ENCODE data around the gene MRM3.
"Not testable (repeated sequence)": the region's sequence is repeated elsewhere in the genome, so short reads cannot be mapped to it uniquely, and the experiment has no call there.

The MRM3 gene

GRCh38 chr17:825216-825615, 43.1 kb downstream of the MRM3 start:
- no peak for DNase-seq (ENCODE audit: low spot score)

DNA sequence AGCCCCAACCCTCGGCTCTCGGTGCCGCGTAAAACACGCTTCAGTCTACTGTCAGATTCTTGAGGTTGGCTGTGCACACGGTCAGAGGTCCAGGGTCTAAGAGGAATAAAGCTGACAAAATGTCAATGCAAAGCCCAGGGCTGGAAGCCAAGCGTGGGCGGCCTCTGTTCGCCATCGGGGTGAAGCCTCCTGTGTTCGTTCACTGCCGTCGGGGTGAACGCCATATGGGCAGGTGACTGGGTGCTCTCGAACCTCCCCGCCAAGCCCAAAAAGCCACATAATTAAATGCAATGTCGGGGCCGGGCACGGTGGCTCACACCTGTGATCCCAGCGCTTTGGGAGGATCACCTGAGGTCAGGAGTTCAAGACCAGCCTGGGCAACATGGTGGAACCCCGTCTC, 44.6 kb downstream of the MRM3 start:
- DNase-seq (ENCODE audit: low spot score), result no peak

- DNase-seq (ENCODE audit: low spot score), result no peak
Observed at GRCh38 chr17:828761-829160, 46.6 kb downstream of the MRM3 start.

DNA sequence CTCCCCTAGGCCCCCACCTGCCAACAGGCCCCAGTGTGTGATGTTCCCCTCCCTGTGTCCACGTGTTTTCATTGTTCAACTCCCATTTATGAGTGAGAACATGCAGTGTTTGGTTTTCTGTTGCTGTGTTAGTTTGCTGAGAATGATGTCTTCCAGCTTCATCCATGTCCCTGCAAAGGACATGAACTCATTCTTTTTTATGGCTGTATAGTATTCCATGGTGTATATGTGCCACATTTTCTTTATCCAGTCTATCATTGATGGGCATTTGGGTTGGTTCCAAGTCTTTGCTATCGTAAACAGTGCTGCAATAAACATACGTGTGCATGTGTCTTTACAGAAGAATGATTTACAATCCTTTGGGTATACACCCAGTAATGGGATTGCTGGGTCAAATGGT, 47.5 kb downstream of the MRM3 start:
- not testable (repeated sequence) for DNase-seq (ENCODE audit: low spot score)

DNA sequence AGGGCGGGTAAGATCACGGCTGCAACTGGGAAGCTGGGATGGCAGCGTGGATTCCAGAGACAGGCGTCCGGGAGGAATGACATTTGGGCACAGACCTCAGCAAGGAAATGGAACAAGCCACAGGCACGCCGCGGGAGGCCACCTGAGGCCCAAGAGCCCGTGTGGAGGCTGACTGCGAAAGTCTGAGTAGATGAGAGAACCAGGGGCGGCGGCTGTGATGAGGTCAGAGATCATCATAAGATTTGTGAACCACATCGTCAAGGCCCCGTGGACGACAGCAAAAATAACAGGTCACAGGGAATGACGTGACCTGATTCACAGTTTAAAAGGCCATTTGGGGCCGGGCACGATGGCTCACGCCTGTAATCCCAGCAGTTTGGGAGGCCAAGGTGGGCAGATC, 48.2 kb downstream of the MRM3 start:
- DNase-seq (ENCODE audit: low spot score), result no peak

GRCh38 chr17:830950-831349, 48.8 kb downstream of the MRM3 start:
- no peak for DNase-seq (ENCODE audit: low spot score)

DNA sequence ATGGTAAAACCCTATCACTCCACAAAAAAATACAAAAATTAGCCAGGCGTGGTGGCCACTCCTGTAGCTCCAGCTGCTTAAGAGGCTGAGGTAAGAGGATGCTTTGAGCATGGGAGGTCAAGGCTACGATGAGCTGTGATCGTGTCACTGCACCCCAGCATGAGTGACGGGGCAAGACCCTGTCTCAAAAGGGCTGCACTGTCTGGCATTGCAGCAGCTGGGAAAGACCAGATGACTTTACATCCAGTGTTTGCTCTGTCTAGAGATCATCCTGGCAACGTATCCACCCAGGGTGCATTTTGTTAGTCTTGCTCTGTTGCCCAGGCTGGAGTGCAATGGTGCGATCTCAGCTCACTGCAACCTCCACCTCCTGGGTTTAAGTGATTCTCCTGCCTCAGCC, 52.0 kb downstream of the MRM3 start:
- DNase-seq (ENCODE audit: low spot score), result no peak

- no peak for DNase-seq (ENCODE audit: low spot score)
Observed at GRCh38 chr17:835263-835662, 53.1 kb downstream of the MRM3 start.

- DNase-seq (ENCODE audit: low spot score), result not testable (repeated sequence)
Observed at GRCh38 chr17:835721-836120, 53.6 kb downstream of the MRM3 start.

DNA sequence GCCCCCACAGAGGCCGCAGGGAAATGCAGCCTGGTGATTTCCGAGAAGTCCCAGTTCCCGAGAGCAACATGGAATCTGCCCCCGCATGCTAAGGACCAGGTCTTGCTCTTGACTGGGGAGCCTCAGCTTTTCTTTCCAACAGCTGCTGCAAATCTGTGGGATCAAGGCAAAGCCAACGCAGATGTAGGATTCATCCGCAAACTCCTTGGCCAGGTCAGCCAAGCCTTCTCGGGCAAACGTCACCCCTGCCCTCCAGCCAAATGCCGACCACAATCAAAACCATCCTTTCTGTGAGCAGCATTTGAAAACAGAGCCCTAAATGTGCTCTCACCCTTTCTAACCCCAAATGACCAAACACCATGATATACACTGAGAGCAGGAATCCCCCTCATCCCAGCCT, 54.0 kb downstream of the MRM3 start:
- DNase-seq (ENCODE audit: low spot score), result no peak

- no peak for DNase-seq (ENCODE audit: low spot score)
Observed at GRCh38 chr17:838486-838885, 56.3 kb downstream of the MRM3 start.

DNA sequence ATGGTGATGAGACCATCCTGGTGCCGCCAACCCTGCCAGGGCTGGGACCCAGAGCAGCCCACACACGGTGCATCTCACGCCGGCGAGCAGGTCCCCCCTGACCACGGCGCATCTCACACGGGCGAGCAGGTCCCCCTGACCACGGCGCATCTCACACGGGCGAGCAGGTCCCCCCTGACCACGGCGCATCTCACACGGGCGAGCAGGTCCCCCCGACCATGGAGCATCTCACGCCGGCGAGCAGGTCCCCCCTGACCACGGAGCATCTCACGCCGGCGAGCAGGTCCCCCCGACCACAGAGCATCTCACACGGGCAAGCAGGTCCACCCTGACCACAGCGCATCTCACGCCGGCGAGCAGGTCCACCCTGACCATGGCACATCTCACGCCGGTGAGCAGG, 59.2 kb downstream of the MRM3 start:
- DNase-seq (ENCODE audit: low spot score), result peak; percentile 20

Measured in putamen (tissue), 1 donor.